LNCaP clone FGC (cell line): Measurements from ENCODE around the gene ITPR2.

Experiments used
- DNase-seq: peaks from one replicate; pipeline ENCODE4 v3.0.0-alpha.2; 2011; ENCODE audit warnings: low read depth
- H3K4me3 ChIP-seq: 2 replicates; pipeline ENCODE4 v1.5.1; 2011; ENCODE audit warnings: mild to moderate bottlenecking, low read depth, low read length, control low read depth
- CTCF ChIP-seq: IDR thresholded peaks from 2 replicates; pipeline ENCODE4 v1.5.1; 2012; ENCODE audit warnings: mild to moderate bottlenecking; ENCODE audit not compliant: control insufficient read depth, insufficient read depth; ENCODE audit errors: extremely low read depth

The ITPR2 gene

GRCh38 chr12:26339976-26340375, 493.0 kb downstream of the ITPR2 start:
- TF ChIP-seq CTCF = no peak
- H3K4me3 ChIP-seq = no peak overlapping the region
- no peak for DNase-seq

GRCh38 chr12:26338586-26339572, 494.1 kb downstream of the ITPR2 start:
- H3K4me3 ChIP-seq = no peak overlapping the region
- no peak for DNase-seq
- TF ChIP-seq CTCF = no peak

DNA sequence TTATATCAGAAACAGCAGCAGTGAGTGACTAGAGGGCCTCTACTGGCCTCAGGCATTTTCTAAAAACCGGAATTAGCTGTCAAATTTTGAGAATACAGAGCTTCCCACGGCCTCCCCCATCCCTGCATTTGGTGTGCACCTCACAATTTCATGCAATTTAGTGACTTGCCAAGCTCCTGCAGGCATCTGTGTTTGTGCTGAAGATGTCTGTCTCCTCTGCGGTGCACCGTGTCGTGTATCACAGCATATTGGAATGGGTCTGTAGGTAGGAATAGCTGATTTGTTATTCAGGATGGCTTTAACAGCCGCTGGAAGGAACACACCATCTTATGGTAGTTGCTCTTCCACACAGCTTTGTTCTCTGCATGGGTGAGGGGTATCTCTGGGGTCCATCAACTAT, 497.3 kb downstream of the ITPR2 start:
- H3K4me3 ChIP-seq = no peak overlapping the region
- no peak for TF ChIP-seq CTCF
- no peak for DNase-seq

- no peak for TF ChIP-seq CTCF
- no peak overlapping the region for H3K4me3 ChIP-seq
- DNase-seq = no peak
Measured at GRCh38 chr12:26334621-26335124, 498.3 kb downstream of the ITPR2 start.

DNA sequence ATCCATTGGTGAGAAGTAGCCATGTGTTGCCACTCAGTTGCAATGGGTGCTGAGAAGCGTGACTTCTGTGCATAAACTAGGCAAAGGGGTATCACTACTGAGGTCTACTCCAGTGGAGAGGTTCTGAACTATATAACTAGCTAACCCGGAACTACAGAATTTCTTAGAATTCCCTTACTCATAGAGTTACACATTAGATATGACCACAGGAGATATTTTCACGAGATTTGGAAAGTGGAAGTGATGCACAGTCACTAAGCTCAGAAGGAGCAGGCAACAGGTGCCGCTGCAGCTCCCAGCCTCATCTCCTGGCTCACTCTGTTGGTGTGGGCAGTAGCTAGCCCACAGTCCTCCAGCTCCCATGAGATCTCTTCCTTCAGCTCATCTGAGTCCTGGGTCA, 501.0 kb downstream of the ITPR2 start:
- no peak for DNase-seq
- no peak for TF ChIP-seq CTCF

DNA sequence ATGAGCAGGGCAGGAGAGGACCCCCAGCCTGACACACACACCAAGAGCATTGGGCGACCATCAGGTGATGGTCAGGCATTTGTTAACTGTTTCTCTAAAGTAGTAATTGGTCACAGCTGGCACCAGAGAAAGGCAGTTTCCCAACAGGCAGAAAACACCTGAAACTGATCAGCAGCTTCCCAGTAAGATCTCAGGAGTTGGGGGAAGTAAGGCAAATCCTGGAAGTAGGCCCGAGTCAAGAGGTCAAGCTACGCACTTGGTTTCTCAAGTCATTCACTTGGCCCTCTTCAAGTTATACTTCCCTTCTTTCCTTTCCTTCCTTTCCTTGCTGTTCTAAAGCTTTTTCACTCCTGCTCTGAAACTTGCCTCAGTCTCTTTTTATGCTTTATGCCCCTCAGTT, 501.9 kb downstream of the ITPR2 start:
- no peak for TF ChIP-seq CTCF

More for the DNA sequence above, 501.0 kb downstream of the ITPR2 start:
- H3K4me3 ChIP-seq = no peak overlapping the region

More for the DNA sequence above, 501.9 kb downstream of the ITPR2 start:
- H3K4me3 ChIP-seq = no peak overlapping the region
- DNase-seq = no peak
